ENCODE data around the gene YAP1.

YAP1 gene

GRCh38 chr11:102148059-102148458, 37.8 kb downstream of the YAP1 start:
- no peak overlapping the region for H3K27ac ChIP-seq
- TF ChIP-seq CTCF (conservative IDR thresholded peaks at IDR 0.05): no peak

GRCh38 chr11:102151784-102152525, 41.7 kb downstream of the YAP1 start:
- H3K27ac ChIP-seq: no peak overlapping the region

GRCh38 chr11:102153082-102153481, 42.8 kb downstream of the YAP1 start:
- H3K27ac ChIP-seq: no peak overlapping the region

More at GRCh38 chr11:102151784-102152525, 41.7 kb downstream of the YAP1 start:
- TF ChIP-seq CTCF (conservative IDR thresholded peaks at IDR 0.05): no peak

GRCh38 chr11:102154806-102155205, 44.6 kb downstream of the YAP1 start:
- no peak overlapping the region for H3K27ac ChIP-seq
- TF ChIP-seq CTCF (conservative IDR thresholded peaks at IDR 0.05): no peak

More at GRCh38 chr11:102153082-102153481, 42.8 kb downstream of the YAP1 start:
- no peak for TF ChIP-seq CTCF (conservative IDR thresholded peaks at IDR 0.05)

- no peak overlapping the region for H3K27ac ChIP-seq
- TF ChIP-seq CTCF (conservative IDR thresholded peaks at IDR 0.05): no peak
Observed at GRCh38 chr11:102155676-102156075, 45.4 kb downstream of the YAP1 start.

GRCh38 chr11:102157219-102157618, 47.0 kb downstream of the YAP1 start:
- H3K27ac ChIP-seq: peak overlapping the region; percentile 43
- TF ChIP-seq CTCF (conservative IDR thresholded peaks at IDR 0.05): no peak

- peak overlapping the region; percentile 43 for H3K27ac ChIP-seq
Observed at GRCh38 chr11:102158164-102158735, 48.0 kb downstream of the YAP1 start.

More at GRCh38 chr11:102158164-102158735, 48.0 kb downstream of the YAP1 start:
- TF ChIP-seq CTCF (conservative IDR thresholded peaks at IDR 0.05): no peak

Data from VCaP (cell line).